ENCODE measurements around the gene MAT2B. TPM values are rescaled to one million over a fixed set of nuclear protein-coding genes. Genes with fewer than 3 reads are reported as not detected.
"Not testable (repeated sequence)": the region's sequence is repeated elsewhere in the genome, so short reads cannot be mapped to it uniquely, and the experiment has no call there.

Gene MAT2B
- total RNA-seq, 1 donor: 74.7 TPM

DNA sequence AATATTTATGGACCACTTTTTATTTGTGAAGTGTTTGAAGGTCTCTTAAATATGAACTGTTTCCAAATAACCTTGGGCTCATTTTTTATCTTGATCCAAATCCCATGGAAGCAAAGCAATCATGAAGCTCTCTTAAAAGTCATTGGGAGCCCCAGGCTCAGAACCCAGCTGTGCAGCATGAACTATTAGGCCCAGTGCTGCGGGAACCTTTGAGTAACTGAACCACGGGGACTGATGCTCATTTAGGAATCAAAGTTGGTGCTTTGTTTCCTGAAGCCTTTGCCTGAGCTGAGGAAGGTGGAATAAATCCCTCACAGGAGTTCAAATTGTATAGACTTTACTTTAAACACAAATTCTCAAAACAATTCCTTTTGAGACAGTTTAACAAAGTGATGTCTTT is 27.8 kb downstream of the MAT2B start:
- DNase-seq (ENCODE audit: low read depth): no peak
- TF ChIP-seq, protein P1, sequence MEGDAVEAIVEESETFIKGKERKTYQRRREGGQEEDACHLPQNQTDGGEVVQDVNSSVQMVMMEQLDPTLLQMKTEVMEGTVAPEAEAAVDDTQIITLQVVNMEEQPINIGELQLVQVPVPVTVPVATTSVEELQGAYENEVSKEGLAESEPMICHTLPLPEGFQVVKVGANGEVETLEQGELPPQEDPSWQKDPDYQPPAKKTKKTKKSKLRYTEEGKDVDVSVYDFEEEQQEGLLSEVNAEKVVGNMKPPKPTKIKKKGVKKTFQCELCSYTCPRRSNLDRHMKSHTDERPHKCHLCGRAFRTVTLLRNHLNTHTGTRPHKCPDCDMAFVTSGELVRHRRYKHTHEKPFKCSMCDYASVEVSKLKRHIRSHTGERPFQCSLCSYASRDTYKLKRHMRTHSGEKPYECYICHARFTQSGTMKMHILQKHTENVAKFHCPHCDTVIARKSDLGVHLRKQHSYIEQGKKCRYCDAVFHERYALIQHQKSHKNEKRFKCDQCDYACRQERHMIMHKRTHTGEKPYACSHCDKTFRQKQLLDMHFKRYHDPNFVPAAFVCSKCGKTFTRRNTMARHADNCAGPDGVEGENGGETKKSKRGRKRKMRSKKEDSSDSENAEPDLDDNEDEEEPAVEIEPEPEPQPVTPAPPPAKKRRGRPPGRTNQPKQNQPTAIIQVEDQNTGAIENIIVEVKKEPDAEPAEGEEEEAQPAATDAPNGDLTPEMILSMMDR (IDR thresholded peaks at IDR 0.05; ENCODE audit: insufficient read depth, low read length): no peak
- H3K4me3 ChIP-seq (ENCODE audit: low read depth, low read length): no peak overlapping the region

DNA sequence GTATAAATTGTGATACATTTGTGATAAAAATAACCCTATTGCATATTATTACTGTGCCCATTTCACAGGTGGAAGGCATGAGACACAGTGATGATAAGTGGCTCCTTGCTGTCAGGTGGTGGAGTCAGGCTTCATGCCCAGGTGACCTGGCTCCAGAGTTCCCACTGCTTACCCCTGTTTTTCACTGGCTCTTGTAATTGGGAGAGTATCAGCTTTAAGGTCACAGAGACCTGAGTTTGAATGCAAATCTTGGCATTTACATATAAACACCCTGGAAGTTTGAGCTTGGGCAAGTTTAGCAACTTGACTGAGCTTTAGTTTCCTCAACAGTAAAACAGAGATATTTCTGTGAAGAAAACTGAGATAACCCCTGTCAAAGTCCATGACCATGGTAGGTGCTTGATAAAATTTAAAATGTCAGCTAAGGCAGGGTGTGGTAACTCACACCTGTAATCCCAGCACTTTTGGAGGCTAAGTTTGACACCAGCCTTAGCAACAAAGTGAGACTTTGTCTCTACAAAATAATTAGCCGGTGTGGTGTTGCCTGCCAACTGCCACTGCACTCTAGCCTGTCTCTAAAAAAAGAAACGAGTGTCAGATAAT is 29.2 kb downstream of the MAT2B start:
- TF ChIP-seq, protein P1 (IDR thresholded peaks at IDR 0.05; ENCODE audit: insufficient read depth, low read length): no peak
- no peak overlapping the region for H3K4me3 ChIP-seq (ENCODE audit: low read depth, low read length)
- no peak for DNase-seq (ENCODE audit: low read depth)

DNA sequence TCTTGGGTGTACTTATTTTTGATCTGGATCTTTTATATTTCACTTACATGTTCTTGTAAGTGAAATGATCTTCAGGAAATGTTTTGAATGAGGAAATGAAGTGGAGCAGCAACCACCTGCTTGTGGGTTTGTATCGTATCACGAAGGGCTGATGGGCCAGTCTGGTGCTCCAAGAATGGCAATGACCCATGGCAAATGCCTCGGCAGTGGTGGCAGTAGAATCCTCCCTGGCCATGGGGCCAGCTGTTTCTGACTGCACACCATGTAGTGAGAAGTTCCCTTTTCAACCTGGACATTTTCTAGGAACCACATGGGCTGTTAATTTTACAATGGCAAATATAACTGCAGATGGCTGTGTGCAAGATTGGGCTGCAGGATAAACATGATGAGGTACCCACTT is 29.9 kb downstream of the MAT2B start:
- no peak for DNase-seq (ENCODE audit: low read depth)
- no peak overlapping the region for H3K4me3 ChIP-seq (ENCODE audit: low read depth, low read length)
- TF ChIP-seq, protein P1 (IDR thresholded peaks at IDR 0.05; ENCODE audit: insufficient read depth, low read length): no peak

DNA sequence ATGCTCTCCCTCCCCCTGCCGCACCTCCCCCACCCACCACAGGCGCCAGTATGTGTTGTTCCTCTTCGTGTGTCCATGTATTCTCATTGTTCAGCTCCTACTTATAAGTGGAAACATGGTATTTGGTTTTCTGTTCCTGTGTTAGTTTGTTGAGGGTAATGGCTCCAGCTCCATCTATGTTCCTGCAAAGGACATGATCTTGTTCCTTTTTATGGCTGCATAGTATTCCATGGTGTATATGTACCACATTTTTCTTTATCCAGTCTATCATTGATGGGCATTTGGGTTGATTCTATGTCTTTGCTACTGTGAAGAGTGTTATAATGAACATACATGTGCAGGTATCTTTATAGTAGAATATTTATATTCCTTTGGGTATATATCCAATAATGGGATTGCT is 31.0 kb downstream of the MAT2B start:
- not testable (repeated sequence) for H3K4me3 ChIP-seq (ENCODE audit: low read depth, low read length); DNase-seq (ENCODE audit: low read depth)

DNA sequence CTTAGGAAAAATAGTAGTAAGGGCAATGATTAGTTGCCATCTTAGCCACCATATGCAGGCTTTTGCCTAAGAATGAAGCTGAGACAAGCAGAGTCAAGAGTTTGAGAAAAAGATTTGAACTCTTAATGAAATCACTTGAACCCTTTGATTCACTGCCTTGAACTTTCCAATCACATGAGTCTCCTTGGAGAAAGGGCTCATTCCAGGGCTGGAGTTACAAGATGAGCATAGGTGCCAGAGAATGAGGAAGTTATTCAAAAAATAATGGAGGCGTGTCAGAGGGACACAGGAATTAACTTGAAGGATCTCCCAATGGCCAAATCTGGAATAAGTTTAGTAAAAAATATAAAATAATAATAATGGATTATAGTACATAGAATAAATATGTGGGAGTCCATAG is 35.3 kb downstream of the MAT2B start:
- DNase-seq (ENCODE audit: low read depth): no peak
- H3K4me3 ChIP-seq (ENCODE audit: low read depth, low read length): no peak overlapping the region
- TF ChIP-seq, protein P1 (IDR thresholded peaks at IDR 0.05; ENCODE audit: insufficient read depth, low read length): no peak

DNA sequence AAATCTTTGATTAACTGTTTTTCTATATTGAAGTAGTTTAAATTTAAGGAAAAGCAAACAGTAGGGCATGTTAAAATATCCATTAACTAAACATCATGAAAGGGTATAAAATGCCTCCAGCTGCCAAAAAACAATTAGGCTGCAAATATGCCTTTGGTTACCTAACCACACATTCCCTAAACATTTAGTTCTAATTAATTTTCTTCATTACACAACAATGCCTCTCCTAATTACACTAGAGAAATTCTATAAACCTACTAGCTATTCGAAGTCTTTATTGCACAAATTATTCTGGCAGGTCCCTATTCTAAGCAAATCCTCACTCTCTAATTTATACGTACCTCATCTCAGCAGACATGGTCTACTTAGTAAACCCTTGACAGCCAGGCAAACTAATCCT is 37.4 kb downstream of the MAT2B start:
- TF ChIP-seq, protein P1 (IDR thresholded peaks at IDR 0.05; ENCODE audit: insufficient read depth, low read length): no peak
- DNase-seq (ENCODE audit: low read depth): no peak

DNA sequence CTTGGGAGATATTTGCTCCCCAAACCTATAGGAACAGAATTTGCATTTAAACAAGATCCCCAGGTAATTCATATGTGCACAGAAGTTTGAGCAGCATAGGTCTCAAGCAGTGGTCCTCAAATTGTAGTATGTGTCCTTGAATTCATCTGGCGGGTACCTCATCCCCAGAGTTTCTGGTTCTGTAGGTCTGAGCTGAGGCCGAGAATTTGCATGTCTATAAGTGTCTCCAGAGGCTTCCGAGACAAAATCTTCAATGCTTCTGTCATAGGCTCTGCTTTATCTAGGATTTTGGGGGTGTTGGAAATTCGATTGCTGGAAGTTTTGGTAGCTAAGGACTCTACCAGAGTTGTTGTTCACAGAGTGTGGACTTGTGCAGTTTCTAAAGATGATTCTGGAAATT is 38.6 kb downstream of the MAT2B start:
- no peak overlapping the region for H3K4me3 ChIP-seq (ENCODE audit: low read depth, low read length)
- no peak for DNase-seq (ENCODE audit: low read depth)
- TF ChIP-seq, protein P1 (IDR thresholded peaks at IDR 0.05; ENCODE audit: insufficient read depth, low read length): no peak

More for the DNA sequence above, 37.4 kb downstream of the MAT2B start:
- H3K4me3 ChIP-seq (ENCODE audit: low read depth, low read length): no peak overlapping the region

Data from fibroblast of the aortic adventitia (primary cell).